Left cardiac atrium (tissue), 4 donors: ENCODE data around the gene LIMA1. TPM values are rescaled to one million over a fixed set of nuclear protein-coding genes. Genes with fewer than 3 reads are reported as not detected.
A peak's percentile ranks its signal among the peaks of the same experiment; 100 is the strongest.
"Not testable (repeated sequence)": the region's sequence is repeated elsewhere in the genome, so short reads cannot be mapped to it uniquely, and the experiment has no call there.

Source experiments
- ATAC-seq, 2 donors: fragments of 200-7000 bp; cut with Tn5 transposase; one replicate each; pipeline ENCODE4 v1.9.1; 2020; ENCODE audit warnings: mild to moderate bottlenecking in 2 of 2, moderate library complexity in 2 of 2
- DNase-seq: peaks from one replicate; pipeline ENCODE4 v3.0.0-alpha.2; 2020
- intact Hi-C, 2 donors: fragments of 100-400 bp; cut with DNase I; formaldehyde crosslinking; loops; one replicate each; pipeline versions ENCODE4 v1.14.1 to v1.15.1; 2022 to 2023
- long read RNA-seq: library from polyadenylated mRNA; unstranded; transcript quantifications from one replicate; pipeline ENCODE4 v2.0.0, GENCODE V29; 2021
- total RNA-seq, 2 donors: library from RNA; stranded (reverse); fragmentation: NEBNext Ultra II Directional; extraction: Animal tissue kit (Norgen Biotek cat#: 25700); gene quantifications; one replicate each; pipeline ENCODE4 v1.2.1, GENCODE V29; 2021
- donor health status: DM: no; HTN: yes; CAD: no.
- donor health status: DM: no; HTN: yes; CAD: no; lungs with severe emphysema.
- donor health status: DM: yes; HTN: yes; CAD: no.
- donor health status: Dilated cardiomyopathy.

LIMA1 gene
- total RNA-seq: 10 to 100 TPM; 30.6 to 37.7 TPM
- long read RNA-seq, transcript LIMA1-215 (8 exons, 3,254 nt): major isoform, 8 of 31 reads
- long read RNA-seq, transcript LIMA1-214 (8 exons, 3,612 nt): minor isoform, 5 of 31 reads
- long read RNA-seq, partial matches to known transcripts: 4 of 31 reads
- long read RNA-seq, other reads (novel, unspliced or antisense): 8 of 31 reads

- intact Hi-C loops: no loop called here
- ATAC-seq: peak; percentile 100
- DNase-seq: peak; percentile 93
Measured at GRCh38 chr12:50283229-50283923, at the start of gene LIMA1. Gene LIMA1 (minus strand): TSS chr12:50283520. CDS start chr12:50248751, 34,769 bp downstream.

- intact Hi-C loops: no loop called here
- no peak for ATAC-seq
- no peak for DNase-seq
Measured at GRCh38 chr12:50331745-50332144, 48.4 kb upstream of the LIMA1 start.

- ATAC-seq, DNase-seq, intact Hi-C loops: not testable (repeated sequence)
Measured at GRCh38 chr12:50328664-50329063, 45.3 kb upstream of the LIMA1 start.

GRCh38 chr12:50326590-50327284 lies 43.4 kb upstream of the LIMA1 start:
- intact Hi-C loops: no loop called here
- ATAC-seq (no peak), DNase-seq (no peak)

GRCh38 chr12:50325890-50326391 lies 42.6 kb upstream of the LIMA1 start:
- no peak for DNase-seq
- ATAC-seq: no peak
- intact Hi-C loops: no loop called here

- ATAC-seq, DNase-seq, intact Hi-C loops: not testable (repeated sequence)
Measured at GRCh38 chr12:50324770-50325169, 41.5 kb upstream of the LIMA1 start.

- DNase-seq, intact Hi-C loops, ATAC-seq: not testable (repeated sequence)
Measured at GRCh38 chr12:50324077-50324476, 40.8 kb upstream of the LIMA1 start.

GRCh38 chr12:50322206-50322605 lies 38.9 kb upstream of the LIMA1 start:
- DNase-seq (no peak), ATAC-seq (no peak)
- intact Hi-C loops: no loop called here

GRCh38 chr12:50317203-50317602 lies 33.9 kb upstream of the LIMA1 start:
- DNase-seq (no peak), ATAC-seq (no peak)
- intact Hi-C loops: loop anchor here (10.0 kb wide), 3 partner anchors 92 to 242 kb away; no protein-coding TSS in a partner anchor

- ATAC-seq (no peak), DNase-seq (no peak)
- intact Hi-C loops: loop anchor here (10.0 kb wide), 3 partner anchors 91 to 241 kb away; no protein-coding TSS in a partner anchor
Measured at GRCh38 chr12:50315803-50316202, 32.5 kb upstream of the LIMA1 start.

- intact Hi-C loops: loop anchor here (10.0 kb wide), 3 partner anchors 90 to 240 kb away; no protein-coding TSS in a partner anchor
- DNase-seq (no peak), ATAC-seq (no peak)
Measured at GRCh38 chr12:50314636-50315312, 31.5 kb upstream of the LIMA1 start.

- DNase-seq, ATAC-seq: not testable (repeated sequence)
- intact Hi-C loops: loop anchor here (10.0 kb wide), 3 partner anchors 89 to 239 kb away; no protein-coding TSS in a partner anchor
Measured at GRCh38 chr12:50313971-50314370, 30.7 kb upstream of the LIMA1 start.

GRCh38 chr12:50313256-50313931 lies 30.1 kb upstream of the LIMA1 start:
- no peak for ATAC-seq
- intact Hi-C loops: loop anchor here (10.0 kb wide), 3 partner anchors 89 to 239 kb away; no protein-coding TSS in a partner anchor
- no peak for DNase-seq

GRCh38 chr12:50311858-50312609 lies 28.7 kb upstream of the LIMA1 start:
- ATAC-seq: not testable (repeated sequence)
- intact Hi-C loops: loop anchor here (10.0 kb wide), 3 partner anchors 87 to 237 kb away; no protein-coding TSS in a partner anchor
- DNase-seq: peak; percentile 36

- intact Hi-C loops: loop anchor here (10.0 kb wide), 3 partner anchors 85 to 235 kb away; no protein-coding TSS in a partner anchor
- ATAC-seq: no peak
- no peak for DNase-seq
Measured at GRCh38 chr12:50309950-50310349, 26.6 kb upstream of the LIMA1 start.

- DNase-seq: no peak
- ATAC-seq: no peak
- intact Hi-C loops: no loop called here
Measured at GRCh38 chr12:50302686-50303085, 19.4 kb upstream of the LIMA1 start.

GRCh38 chr12:50297996-50298395 lies 14.7 kb upstream of the LIMA1 start:
- ATAC-seq (no peak), DNase-seq (no peak)
- intact Hi-C loops: no loop called here

- no peak for ATAC-seq
- intact Hi-C loops: no loop called here
- DNase-seq: no peak
Measured at GRCh38 chr12:50297027-50297426, 13.7 kb upstream of the LIMA1 start.
